SK-N-DZ (cell line): ENCODE measurements around the gene TNS2.

Experiments used
- DNase-seq: peaks from one replicate; pipeline ENCODE4 v3.0.0-alpha.2; 2015; ENCODE audit warnings: low spot score

Gene TNS2

DNA sequence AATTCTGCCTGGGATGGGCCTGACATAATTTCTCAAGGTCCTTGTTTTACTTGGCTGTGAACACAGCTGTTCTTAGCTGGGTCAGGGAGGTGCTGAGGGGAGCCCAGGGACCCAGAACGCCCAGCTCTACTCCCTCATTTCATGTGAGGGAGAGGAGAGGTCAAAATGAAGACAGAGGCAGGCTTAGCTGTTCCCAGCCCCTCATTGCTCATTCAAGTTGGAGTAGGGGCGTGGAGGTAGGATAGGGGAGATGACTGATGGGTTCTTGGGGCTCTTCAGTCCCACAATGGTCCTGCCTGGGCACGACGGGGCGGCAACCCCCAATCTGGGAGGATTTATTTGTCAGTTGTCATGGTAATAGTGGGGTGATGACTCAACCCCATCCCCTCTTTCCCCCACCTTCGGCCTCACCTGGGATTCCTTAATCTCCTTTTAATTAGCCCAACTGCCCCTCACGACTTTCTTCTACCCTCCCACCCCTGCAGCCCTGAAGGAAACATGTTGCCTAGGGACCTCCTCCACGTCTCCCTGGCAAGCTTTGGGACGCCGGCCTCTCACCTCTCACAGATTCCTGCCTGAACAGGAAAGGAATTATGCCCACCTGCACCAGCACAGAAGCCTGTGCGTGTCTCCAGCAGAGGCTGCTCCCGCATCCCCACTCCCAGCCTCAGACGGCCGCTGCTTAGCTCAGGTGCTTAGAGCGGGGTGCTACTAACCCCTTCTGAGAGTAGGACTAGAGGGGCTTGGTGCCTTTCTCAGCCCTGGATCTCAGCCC lies 19.1 kb downstream of the TNS2 start:
- no peak for DNase-seq

DNA sequence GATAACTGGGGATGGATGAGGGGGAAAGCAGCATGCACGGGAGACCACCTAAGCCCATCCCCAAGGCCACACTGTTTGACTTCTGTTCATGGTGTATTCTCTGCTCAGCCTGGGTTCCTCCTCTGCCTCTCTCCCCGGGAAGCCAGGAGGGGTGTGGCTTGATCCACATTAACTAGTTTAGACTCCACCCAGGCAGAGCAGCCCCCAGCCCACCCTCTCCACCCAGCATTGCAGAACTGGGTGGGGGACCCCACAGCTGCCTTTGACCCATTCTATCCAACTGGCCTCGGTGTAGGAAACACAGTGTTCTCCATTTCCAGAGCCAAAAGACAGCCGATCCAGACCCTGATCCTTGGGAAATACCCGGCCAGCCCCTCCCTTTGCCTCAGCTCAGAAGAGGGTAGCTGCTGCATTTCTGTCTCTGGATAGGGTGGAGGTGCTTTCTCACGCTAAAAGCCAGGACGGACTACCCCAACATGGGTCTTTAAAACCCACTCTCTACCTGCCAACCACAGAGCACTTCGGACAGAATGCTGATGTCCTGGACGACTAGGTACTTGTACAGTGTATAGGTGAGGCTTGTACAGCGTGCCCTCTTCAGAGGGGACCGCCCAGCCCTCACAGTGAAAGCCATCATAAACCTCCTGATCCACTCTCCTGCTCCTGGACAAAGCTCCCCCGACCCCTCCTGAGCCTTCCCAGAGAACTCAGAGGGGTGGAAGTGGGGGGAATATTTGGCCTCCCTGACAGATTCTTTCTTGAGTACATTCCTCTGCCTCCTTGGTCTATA lies 20.0 kb downstream of the TNS2 start:
- no peak for DNase-seq

DNA sequence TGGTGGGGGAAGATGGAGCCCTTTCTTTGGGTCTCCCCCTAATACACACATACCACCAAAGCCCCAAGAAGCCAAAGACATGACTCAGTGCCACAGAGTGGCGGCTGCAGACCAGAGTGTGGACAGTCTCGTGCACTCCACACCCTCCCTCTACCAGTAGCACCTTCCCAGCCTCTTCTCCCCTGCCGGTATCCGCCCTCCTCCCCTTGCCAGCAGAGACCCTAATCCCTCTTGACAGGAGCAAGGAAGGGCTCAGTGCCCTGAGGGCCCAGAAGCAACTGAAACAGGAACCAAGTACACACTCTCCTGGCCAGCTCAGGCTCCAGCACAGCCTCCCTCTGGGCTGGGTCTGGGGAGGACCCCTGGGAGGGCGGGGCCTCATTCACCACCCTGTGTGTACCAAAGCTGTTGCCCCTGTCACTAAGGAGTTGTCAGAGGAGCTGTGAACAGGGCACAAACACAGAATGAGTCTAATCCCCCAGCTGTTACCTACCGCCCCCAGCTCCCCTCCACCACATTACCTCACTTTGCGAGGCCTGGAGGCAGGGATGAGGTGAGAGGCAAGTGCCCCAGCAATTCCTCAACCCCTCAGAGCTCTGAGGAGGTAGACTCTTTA lies 21.1 kb downstream of the TNS2 start:
- no peak for DNase-seq

DNA sequence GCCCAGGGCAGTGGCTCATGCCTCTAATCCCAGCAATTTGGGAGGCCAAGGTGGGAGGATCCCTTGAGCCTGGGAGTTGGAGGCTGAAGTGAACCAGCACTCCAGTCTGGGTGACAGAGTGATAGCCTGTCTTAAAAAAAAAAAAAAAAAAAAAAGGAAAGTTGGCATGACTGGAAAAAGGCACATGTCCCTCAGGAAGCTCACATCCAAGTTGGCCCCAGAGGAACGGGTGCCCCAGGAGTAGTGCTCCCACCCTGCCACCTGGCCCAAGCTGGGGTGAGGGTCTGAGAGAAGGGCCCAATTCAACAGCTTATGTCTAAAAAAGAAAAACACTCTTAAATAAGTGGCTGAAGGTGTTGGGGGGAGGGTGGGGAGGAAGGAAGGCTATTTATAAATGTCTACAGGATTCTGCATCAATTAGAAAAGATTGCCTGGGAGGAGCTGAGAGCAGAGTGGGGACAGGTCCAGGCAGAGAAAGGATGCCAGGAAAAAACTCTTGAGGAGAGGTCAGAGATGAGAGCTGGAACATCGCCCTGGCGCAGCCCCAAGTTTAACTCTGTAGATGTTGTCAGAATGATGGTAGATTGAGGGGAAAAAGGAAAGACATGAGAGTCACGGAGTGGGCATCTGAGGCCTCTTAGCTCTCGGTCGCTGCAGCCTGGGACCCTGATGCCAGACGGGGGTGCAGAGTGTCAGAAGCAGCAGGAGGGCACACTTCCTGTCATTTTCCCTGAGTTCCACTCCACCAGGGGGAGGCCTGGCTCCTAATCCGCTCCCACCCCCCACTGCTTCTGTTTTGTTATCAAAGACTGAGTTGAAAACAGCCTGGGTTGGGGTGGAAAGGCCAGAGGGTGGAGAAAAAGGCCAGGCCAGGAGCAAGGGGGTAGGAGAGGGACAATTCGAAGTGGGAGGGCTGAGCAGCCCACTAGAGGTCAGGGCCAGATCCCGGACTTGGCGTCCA lies 22.0 kb downstream of the TNS2 start:
- DNase-seq: no peak

DNA sequence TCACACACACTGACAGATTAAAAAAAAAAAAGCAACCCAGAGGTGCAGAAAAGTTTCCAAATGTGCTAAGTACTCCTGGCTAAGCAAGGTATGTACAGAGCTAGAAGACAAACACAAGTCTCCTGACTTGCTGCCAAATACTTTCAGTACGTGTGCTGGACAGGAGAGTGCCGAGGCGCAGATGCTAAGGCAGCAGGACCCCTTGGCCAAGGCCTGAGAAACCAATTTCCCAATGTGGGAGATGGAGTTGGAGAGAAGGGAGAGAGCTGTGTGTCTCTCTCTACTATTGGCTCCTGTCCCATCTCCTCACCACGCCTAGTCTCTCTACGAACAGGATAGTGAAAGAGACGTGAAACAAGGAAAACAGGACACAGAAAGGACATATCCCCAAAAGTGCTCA lies 24.0 kb downstream of the TNS2 start:
- DNase-seq: no peak

DNA sequence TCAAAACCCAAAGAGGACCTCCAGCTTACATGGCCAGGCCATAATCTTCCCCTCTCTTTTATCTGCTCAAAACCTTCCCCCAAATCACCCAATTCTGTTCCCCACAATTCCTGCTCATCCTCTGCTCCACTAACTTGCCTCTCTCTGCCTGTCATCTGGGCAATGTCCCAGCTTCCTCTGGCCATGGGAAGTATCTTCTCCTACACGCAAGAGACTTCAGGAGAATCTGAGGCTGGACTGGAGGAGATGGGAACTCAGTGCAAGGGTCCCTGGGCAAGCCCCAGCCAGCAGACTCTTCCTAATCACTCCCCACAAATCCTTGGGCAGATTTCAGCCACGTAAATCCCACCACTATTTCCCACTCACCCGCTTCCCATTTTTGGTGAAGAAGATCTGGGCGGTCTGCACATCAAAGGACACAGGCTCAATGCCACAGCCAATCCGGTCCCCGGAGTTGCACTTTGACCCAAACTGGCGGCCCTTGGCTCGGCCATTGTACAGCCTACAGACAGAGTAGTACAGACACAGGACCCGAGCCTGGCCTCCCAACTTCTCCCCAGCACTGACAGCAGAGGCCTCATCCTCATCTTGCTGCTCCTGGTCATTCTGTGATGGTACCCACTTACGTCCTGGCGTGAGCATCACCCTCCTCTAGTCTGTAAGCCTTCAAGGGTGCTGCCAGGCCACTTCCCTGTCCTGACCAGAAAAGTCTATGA lies 24.6 kb downstream of the TNS2 start:
- no peak for DNase-seq

DNA sequence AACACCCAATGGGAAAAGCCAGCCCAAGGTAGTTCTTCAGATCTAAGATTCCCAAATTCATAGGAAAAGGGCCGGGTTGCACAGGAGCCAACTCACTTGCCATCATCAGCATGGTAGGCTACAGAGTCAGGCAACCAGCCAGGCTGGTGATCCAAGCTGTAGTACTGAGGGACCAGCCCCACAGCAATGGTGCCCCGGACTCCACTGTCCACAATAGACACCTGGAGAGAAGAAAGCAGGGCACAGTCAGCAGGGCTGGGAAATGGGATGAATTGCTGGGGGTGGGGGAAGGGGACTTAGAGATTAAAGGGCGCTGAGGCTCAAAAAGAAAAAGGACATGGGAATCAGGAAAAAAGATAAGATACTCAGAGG lies 25.1 kb downstream of the TNS2 start:
- no peak for DNase-seq

DNA sequence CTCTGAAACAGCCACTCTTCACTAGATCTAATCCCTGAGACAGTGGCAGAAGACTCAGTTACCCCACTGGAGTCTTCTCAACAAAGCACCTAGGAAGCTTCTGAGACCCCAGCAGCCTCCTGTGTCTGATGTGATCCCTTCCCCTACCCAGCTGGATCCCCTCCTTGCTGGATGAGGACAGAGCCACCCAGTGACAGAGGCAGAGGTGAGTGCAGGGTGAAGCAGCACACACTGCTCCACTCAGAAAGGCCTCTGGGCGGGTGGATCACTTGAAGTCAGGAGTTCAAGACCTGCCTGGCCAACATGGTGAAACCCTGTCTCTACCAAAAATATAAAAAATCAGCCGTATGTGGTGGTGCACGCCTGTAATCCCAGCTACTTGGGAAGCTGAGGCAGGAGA lies 26.6 kb downstream of the TNS2 start:
- no peak for DNase-seq

DNA sequence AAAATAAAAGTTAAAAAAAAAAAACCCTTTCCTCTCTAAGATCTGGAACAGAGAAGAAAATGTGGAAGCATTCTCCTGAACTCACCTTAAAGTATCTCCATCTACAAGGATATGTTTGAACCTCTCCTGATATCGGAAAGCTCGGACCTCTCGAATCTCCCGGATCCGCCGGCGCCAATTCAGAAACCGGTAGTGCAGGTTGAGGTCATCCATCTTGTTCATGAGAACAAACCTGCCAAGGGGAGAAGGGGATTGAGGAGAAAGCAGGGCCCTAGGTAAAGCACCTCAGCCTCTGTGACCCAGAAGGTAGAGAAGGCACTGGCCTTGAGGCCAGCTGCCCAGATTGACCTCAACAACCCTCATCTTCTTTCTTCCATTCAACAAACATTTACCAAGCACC lies 27.2 kb downstream of the TNS2 start:
- no peak for DNase-seq

DNA sequence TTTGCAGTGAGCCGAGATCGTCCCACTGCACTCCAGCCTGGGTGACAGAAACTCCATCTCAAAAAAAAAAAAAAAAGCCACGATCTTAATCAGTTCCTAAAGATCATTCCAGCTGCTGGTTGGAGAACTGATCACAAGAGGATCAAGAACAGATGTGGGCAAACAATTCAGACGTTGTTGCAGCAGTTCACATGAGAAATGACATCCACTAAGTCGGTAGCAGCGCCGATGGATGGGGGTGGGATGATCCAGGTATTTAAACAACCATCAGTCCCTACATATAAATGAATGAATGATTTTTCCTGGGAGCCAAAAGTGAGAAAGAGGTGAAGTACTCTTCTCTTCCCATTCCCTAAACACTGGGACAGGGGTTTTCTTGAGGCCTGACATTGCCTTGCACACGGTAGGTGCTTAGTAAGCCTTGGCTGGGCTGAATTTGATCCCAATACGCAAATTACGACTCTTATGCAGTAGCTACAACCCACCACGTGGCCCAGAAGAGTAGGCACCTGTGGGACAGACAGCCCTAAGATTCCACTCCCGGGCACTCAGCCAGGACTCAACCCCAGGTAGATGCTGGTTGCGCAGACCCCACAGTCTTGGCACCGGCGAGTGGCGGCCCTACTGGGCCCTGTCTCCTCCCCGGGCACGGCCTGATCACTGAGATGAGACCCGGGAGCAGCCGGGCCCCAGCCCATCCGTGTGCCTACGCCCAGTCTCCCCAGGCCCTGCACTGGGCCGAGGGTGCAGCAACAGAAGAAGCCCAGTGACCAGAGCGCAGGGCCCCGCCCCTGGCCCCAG lies 28.8 kb downstream of the TNS2 start:
- no peak for DNase-seq

DNA sequence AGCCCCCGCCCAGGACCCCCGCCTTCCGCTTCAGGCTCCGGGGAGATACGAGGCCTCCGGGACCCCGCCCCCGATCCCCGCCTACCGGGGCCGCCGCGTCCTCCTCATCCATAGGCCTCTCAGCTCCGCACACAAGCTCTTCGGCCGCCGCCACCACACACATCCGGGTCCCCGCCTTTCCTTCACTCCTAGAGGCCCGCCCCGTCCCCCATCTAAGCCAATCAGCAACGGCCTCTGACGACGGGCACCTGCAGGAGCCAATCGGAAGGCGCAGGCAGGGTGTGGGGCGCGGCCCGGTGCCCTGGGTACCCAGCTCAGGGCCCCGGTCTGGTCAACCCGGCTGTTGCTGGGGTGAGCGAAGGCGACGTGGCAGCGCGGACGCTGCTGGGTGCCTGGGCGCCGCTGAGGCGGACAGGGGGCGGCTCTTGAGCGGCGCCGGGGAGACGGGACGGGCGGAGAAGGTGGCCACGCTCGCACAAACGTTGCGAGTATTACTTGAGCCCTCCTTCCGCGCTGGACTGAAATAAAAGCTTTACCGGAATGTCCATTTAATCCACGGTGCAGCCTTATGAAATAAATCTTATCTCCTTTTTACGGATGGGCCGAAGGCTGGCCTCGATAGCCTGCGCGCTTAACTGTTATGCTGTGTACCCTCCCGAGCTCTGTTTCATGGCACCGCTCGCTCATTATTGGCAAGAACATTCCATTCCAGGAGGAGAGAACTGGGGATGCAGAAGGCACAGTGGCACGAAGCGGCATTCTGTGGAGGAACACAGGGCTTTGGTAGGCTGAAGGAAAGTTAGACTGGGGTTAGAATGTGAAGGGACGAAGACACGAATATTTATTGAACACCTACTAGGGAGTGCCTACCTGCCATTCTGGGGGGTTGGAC lies 29.6 kb downstream of the TNS2 start, which contains the start of gene SPRYD3:
Gene SPRYD3 (minus strand): TSS at position 165 of the 892 bp plus-strand sequence. CDS start 57 bp downstream, at position 108.
- peak; percentile 97 for DNase-seq

DNA sequence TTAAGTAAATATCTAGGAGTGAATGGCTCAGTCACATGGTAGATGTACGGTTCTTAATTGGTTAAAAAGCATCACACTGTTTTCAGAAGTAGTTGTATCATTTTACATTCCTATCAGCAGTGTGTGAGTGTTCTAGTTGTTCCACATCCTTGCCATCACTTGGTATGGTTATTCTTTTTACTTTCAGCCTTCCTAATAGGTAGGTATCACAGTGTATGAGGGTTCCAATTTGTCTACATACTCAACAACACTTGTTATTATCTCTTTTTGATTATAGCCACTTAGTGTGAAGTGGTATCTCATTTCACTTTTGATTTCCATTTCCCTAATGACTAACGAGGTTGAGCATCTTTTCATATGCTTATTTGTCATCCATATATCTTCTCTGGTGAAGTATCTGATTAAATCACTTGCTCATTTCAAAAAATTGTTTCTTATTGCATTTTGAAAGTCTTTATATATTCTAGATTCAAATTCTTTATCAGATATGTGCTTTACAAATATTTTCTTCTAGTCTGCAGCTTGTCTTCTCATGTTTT lies 32.8 kb downstream of the TNS2 start:
- DNase-seq: no peak

DNA sequence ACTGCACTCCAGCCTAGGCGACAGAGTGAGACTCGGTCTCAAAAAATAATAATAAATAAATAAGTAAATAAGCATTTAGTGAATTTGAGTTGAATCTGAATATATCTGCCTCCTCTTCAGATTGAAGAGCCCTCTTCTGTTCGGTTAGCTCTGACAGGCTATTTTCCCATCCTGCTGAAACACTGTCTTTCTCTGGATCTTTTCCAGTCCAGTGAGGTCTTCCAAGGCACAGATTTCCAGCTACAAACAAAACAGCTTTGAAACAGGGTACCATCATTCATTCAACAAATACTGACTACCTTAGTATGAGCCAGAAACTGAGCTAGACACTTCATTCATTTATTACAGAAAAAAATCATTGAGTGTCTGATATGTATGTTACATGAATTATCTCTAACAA lies 36.5 kb downstream of the TNS2 start:
- no peak for DNase-seq

DNA sequence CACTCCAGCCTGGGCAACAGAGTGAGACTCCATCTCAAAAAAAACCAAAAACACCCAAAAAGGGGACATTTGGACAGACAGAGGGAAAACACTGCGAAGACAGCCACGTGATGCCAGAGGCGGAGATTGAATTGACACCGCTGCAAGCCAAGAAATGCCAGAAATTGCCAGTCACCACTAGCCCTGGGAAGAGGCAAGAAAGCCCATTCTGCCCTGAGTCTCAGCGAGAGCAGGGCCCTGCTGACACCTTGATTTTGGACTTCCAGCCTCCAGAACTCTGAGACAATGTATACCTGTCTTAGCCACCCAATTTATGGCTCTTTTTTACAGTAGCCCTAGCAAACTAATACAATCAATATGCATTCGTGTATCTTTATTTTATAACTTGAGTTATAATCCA lies 40.2 kb downstream of the TNS2 start:
- no peak for DNase-seq

DNA sequence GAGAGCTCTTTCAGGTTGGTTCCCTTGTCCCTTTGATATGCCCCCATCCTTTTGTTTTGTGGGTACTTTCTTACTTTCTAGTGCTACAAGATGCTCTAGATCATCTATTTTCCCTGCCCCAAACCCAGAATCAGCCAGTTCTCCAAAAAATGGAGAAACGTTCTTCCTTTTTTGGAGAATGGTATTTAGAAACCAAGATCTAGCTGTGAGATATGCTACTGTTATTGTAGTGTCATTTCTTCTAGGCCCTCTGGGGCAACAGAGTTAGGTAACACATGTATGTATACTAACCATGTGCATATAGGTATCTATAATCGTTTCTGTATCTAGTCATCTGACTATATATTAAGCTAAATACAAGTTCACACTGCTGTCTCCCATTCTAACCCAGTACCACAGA lies 40.7 kb downstream of the TNS2 start:
- no peak for DNase-seq

DNA sequence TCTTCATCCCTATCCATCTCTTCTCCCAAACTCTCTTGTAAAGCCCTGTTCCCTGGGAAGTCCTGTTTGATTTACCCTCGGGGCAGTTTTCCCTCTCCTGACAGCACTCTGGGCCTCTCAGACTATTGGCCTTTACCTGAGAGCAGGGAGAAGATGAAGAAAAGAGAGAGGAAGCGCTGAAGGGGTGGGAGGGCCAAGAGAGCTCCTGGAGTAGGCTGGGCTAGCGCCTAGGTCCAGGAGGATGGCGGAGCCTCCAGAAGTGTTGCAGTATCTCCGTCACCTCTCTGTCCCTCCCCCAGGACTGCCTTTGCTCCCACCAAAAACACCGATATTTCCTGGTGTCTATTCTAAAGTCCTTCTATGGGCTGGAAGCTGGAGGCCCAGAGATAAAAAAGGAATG lies 41.9 kb downstream of the TNS2 start:
- no peak for DNase-seq

DNA sequence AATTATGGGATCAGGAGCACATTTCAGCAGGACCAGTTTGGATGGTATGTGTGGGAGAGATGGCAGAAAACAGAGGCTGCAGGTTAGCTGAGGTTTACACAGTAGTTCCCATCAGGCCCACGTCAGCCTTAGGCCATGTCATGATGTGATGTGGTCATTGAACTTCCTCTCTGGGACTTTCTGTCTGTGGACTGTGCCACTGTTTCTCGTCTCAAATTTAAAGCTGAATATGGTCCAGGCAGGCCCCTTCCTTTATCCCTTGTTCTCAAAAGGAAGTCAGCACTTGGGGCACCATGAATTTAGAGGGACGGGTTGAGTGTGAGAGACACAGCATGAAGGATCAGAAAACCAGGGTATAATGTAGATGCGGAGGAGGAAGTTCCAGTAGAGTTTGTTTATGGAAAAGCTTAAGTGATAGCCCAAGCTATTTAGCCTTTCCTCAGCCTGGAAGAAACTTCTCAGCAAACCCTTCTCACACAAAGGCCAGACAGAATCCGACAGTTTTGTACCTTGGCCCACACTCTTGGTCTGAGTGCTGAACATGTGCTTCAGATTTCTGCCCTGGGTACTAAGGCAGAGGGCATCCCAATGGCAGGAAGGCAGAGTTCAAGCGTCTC lies 44.0 kb downstream of the TNS2 start:
- no peak for DNase-seq

DNA sequence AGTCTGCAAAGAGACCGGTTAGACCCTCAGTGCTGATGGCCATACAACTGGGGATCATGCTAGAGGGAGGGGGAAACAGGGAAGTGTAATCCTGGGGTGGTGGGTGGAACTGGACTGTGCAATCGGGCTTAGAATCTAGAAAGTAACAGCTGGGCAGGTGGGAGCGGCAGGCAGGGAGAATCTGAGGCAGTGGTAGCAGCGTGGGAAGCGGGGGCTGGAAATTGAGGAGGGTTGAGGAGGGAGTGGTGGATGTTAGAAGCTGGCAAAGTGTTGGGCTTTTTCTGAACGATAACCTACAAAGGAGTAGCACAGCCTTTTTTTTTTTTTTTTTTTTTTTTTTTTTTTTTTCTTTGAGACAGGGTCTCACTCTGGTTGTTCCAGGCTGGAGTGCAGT lies 44.5 kb downstream of the TNS2 start:
- no peak for DNase-seq
